Activated CD4-positive, alpha-beta memory T cell treated with anti-CD3 and anti-CD28 coated beads for 36 hours (primary cell): ENCODE data around the gene TTBK1. TPM values are rescaled to one million over a fixed set of nuclear protein-coding genes. Genes with fewer than 3 reads are reported as not detected.

Experiments used
- CTCF ChIA-PET: fragments of 350-600 bp; sonication (Branson Sonifier 250); formaldehyde crosslinking; loops from one replicate; lab custom pipeline; 2021; ENCODE audit warnings: antibody characterized with exemption, inconsistent platforms; lab: Charles Lee
- POLR2A ChIA-PET: fragments of 350-600 bp; sonication (Branson Sonifier 250); formaldehyde crosslinking; loops from one replicate; lab custom pipeline; 2021; ENCODE audit warnings: antibody characterized with exemption; lab: Charles Lee
- DNase-seq: peaks from one replicate; pipeline ENCODE4 v3.0.0-alpha.2; 2020
- H3K27ac Mint-ChIP-seq: one replicate; pipeline ENCODE4 v1.8.0; 2021; ENCODE audit warnings: mixed read lengths
- H3K27me3 Mint-ChIP-seq: one replicate; pipeline ENCODE4 v1.8.0; 2021; ENCODE audit warnings: mixed read lengths
- H3K36me3 Mint-ChIP-seq: one replicate; pipeline ENCODE4 v1.8.0; 2021; ENCODE audit warnings: mixed read lengths
- H3K4me1 Mint-ChIP-seq: one replicate; pipeline ENCODE4 v1.8.0; 2021; ENCODE audit warnings: low read depth, mixed read lengths
- H3K4me3 Mint-ChIP-seq: one replicate; pipeline ENCODE4 v1.8.0; 2021; ENCODE audit warnings: mild to moderate bottlenecking, mixed read lengths
- H3K9me3 Mint-ChIP-seq: one replicate; pipeline ENCODE4 v1.8.0; 2021; ENCODE audit warnings: mixed read lengths
- intact Hi-C: fragments of 100-400 bp; cut with micrococcal nuclease; formaldehyde crosslinking; loops from one replicate; pipeline ENCODE4 v1.15.1; 2023
- total RNA-seq, 2 experiments: library from RNA; stranded (reverse); gene quantifications; one replicate each; pipeline ENCODE4 v1.2.3, GENCODE V29; 2021

TTBK1 gene
- total RNA-seq, 2 experiments from 2014 or later = 0.31 to 0.34 TPM

DNA sequence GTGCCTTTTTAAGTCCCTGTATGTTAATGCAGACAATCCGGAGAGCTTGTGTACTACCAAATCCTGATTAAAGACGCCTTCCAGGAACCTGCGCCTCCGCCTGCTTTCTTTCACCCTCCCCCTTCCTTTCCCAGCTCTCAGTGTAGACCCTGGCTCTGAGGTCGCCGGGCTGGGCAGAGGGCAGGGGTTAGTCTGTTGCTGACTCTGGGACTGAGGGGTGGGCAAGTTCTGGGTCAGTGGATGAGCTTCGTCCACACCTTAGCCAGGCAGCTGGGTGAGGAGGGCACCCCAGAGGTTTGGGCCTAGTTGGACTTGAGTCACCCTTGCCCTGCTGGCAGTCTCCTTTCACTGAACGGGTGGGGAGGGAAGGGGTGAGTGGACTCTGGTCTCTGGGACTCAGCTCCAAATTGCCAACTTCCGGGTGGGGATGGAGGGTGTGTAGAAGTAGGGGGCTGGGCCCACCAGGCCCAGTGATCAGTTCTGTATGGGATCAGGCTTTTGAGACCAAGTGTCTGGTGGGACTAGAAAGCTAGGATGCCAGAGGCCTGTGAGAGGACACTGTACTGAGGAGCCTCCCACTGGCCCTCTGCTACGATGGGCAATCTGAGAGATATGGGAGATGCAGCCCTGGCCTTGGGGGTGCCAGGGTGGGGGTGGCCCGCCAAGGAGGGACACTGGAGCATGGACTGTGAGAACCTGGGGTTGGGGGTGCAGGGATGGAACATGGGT, 33.5 kb downstream of the TTBK1 start:
- no peak overlapping the region for H3K4me3 Mint-ChIP-seq
- POLR2A ChIA-PET = no interaction called here
- peaks cover 24% of the 10 kb centered on the region for H3K27me3 Mint-ChIP-seq

GRCh38 chr6:43277306-43277642, 34.0 kb downstream of the TTBK1 start:
- Mint-ChIP-seq H3K27me3 (peaks cover 26% of the 10 kb centered on the region), H3K27ac (no peak overlapping the region), H3K9me3 (no peaks in the 10 kb centered on the region), H3K36me3 (no peaks in the 10 kb centered on the region), H3K4me1 (peaks cover 11% of the 10 kb centered on the region), H3K4me3 (no peak overlapping the region)
- no peak for DNase-seq
- intact Hi-C loops = no loop called here
- CTCF ChIA-PET = no interaction called here
- POLR2A ChIA-PET = no interaction called here

More for the DNA sequence above, 33.5 kb downstream of the TTBK1 start:
- CTCF ChIA-PET = interaction anchor here (1.2 kb wide), 1 partner anchor 16 kb away, joined by 4 read pairs; no protein-coding TSS in a partner anchor
- Mint-ChIP-seq H3K36me3 (no peaks in the 10 kb centered on the region), H3K4me1 (peaks cover 11% of the 10 kb centered on the region), H3K9me3 (no peaks in the 10 kb centered on the region), H3K27ac (no peak overlapping the region)
- intact Hi-C loops = no loop called here
- DNase-seq = no peak

DNA sequence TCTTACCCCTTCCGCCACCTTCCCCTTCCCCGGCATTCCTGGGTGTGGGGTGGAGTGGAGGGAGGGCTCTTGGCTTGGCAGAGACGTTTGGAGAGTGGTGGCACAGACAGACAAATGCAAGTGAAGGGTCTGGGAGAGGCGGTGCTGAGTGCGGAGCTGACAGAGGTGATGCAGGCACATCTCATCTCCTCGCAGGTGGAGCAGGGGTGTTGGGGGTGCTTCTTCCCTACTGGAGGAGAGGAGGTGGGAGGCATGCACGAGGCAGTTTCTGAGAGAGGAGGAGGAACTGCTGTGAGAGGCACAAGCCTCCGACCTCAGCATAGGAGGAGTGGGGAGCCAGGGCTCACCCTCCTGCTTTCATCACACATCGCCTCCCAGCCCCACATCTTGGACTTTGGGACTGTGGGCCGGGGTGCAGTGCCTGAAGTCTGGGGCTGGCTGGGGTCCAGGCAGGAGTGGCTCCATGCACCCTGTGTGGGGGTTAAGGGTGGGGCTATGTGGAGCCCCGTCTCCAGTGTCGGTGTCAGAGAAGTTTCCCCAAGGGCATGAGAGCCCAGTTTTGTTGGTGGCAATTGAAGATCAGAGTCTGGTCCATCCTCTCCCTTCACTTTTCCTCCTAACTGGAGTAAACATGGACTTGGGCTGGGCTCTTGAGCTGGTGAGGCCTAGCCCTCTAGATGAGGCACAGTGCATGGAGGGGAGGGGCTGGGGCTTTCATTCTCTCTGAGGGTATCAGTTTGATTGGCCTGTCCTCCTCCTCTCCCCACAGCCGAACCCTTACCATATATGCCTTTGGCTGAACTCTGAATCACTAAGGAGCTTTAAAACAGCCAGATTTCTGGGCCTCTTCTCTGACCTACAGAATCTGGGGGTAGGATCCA, 34.6 kb downstream of the TTBK1 start:
- Mint-ChIP-seq H3K27ac (no peak overlapping the region), H3K36me3 (no peaks in the 10 kb centered on the region), H3K4me1 (peaks cover 11% of the 10 kb centered on the region), H3K9me3 (no peaks in the 10 kb centered on the region), H3K4me3 (no peak overlapping the region), H3K27me3 (peaks cover 30% of the 10 kb centered on the region)
- DNase-seq = no peak
- POLR2A ChIA-PET = no interaction called here
- CTCF ChIA-PET = interaction anchor here (1.3 kb wide), 1 partner anchor 49 kb away, joined by 3 read pairs; the partner anchor contains the start of gene DNPH1
- intact Hi-C loops = no loop called here

DNA sequence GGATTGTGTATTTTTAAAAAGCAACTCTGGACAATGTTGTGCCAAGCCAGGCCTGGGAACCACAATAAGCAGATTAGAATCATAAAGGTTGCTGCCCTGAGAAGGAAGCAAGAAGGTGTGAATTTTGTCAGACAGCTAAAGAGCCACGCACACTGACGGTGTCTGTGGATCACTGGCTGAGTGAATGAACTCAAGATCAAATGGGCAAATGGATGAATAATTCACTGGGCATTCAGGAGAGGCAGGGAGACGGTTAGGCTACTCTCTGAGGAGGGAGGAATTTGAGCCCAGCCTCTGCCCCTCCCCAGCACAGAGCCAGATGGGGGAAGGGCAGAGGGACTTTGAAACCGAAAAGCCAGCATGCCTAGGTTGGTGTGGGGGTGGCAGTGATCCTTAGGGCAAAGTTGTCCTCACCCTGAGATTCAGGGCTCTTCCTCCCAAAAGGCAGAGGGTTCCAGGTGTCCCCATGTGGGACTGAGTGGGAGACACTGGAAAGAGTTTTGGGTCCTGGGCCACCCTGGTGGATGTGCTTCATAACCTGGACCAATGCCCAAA, 35.3 kb downstream of the TTBK1 start:
- ChIA-PET CTCF (interaction anchor here (1.3 kb wide), 1 partner anchor 50 kb away, joined by 3 read pairs; the partner anchor contains the start of gene DNPH1), POLR2A (no interaction called here)
- H3K4me3 Mint-ChIP-seq = no peak overlapping the region
- no peak overlapping the region for H3K27ac Mint-ChIP-seq
- intact Hi-C loops = no loop called here
- peaks cover 30% of the 10 kb centered on the region for H3K27me3 Mint-ChIP-seq
- no peak for DNase-seq
- H3K9me3 Mint-ChIP-seq = no peaks in the 10 kb centered on the region
- no peaks in the 10 kb centered on the region for H3K36me3 Mint-ChIP-seq
- peaks cover 11% of the 10 kb centered on the region for H3K4me1 Mint-ChIP-seq

DNA sequence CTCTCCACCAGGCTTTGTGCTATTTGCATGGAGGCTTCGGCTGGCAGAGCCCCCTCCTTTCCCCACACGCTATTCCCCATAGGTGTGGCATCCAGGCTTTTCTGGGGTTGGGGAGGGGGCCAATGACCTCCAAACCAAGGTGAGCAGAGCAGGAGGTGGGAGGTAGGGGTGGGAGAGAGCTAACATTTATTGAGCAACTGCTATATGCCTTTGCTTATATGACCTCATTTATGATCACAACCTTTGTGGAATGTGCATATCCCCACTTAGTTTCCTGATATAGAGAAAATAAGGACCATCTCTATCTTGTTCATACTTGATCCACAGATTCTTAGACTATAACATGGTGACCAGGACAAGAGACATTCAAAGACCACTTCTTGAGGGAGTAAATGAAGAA, 37.0 kb downstream of the TTBK1 start:
- H3K4me3 Mint-ChIP-seq = no peak overlapping the region
- intact Hi-C loops = no loop called here
- no peaks in the 10 kb centered on the region for H3K36me3 Mint-ChIP-seq
- no peak for DNase-seq
- peaks cover 29% of the 10 kb centered on the region for H3K27me3 Mint-ChIP-seq
- no peaks in the 10 kb centered on the region for H3K9me3 Mint-ChIP-seq
- no peak overlapping the region for H3K27ac Mint-ChIP-seq
- POLR2A ChIA-PET = no interaction called here
- CTCF ChIA-PET = no interaction called here
- peaks cover 9% of the 10 kb centered on the region for H3K4me1 Mint-ChIP-seq

GRCh38 chr6:43282060-43282459, 38.8 kb downstream of the TTBK1 start:
- Mint-ChIP-seq H3K27ac (no peak overlapping the region), H3K4me3 (no peak overlapping the region), H3K27me3 (peaks cover 30% of the 10 kb centered on the region), H3K9me3 (no peaks in the 10 kb centered on the region), H3K4me1 (no peaks in the 10 kb centered on the region), H3K36me3 (no peaks in the 10 kb centered on the region)
- POLR2A ChIA-PET = no interaction called here
- DNase-seq = no peak
- CTCF ChIA-PET = interaction anchor here (1.0 kb wide), 1 partner anchor 27 kb away, joined by 3 read pairs; the partner anchor contains the start of gene CRIP3
- intact Hi-C loops = no loop called here

GRCh38 chr6:43282636-43283513, 39.6 kb downstream of the TTBK1 start:
- Mint-ChIP-seq H3K36me3 (no peaks in the 10 kb centered on the region), H3K4me1 (no peaks in the 10 kb centered on the region), H3K27ac (no peak overlapping the region), H3K9me3 (no peaks in the 10 kb centered on the region), H3K4me3 (no peak overlapping the region), H3K27me3 (peaks cover 27% of the 10 kb centered on the region)
- ChIA-PET CTCF (interaction anchor here (1.0 kb wide), 1 partner anchor 26 kb away, joined by 3 read pairs; the partner anchor contains the start of gene CRIP3), POLR2A (no interaction called here)
- intact Hi-C loops = no loop called here
- DNase-seq = no peak

DNA sequence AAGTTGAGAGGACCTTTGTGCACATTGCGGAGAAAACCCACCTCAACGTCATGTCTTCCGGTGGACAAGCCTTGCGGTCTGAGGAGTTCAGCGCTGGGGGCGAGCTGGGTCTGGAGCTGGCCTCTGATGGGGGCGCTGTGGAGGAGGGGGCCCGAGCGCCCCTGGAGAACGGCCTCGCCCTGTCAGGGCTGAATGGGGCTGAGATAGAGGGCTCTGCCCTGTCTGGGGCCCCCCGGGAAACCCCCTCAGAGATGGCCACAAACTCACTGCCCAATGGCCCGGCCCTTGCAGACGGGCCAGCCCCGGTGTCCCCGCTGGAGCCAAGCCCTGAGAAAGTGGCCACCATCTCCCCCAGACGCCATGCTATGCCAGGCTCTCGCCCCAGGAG, 40.2 kb downstream of the TTBK1 start:
- no peaks in the 10 kb centered on the region for H3K9me3 Mint-ChIP-seq
- peaks cover 25% of the 10 kb centered on the region for H3K27me3 Mint-ChIP-seq
- no peaks in the 10 kb centered on the region for H3K36me3 Mint-ChIP-seq
- intact Hi-C loops = no loop called here
- ChIA-PET POLR2A (no interaction called here), CTCF (no interaction called here)
- H3K4me1 Mint-ChIP-seq = no peaks in the 10 kb centered on the region
- no peak for DNase-seq
- no peak overlapping the region for H3K4me3 Mint-ChIP-seq
- no peak overlapping the region for H3K27ac Mint-ChIP-seq

DNA sequence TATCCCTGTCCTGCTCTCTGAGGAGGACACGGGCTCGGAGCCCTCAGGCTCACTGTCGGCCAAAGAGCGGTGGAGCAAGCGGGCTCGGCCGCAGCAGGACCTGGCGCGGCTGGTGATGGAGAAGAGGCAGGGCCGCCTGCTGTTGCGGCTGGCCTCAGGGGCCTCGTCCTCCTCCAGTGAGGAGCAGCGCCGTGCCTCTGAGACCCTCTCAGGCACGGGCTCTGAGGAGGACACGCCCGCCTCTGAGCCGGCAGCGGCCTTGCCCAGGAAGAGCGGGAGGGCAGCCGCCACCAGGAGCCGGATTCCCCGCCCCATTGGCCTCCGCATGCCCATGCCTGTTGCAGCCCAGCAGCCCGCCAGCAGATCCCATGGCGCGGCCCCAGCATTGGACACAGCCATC, 40.6 kb downstream of the TTBK1 start:
- POLR2A ChIA-PET = no interaction called here
- Mint-ChIP-seq H3K36me3 (no peaks in the 10 kb centered on the region), H3K27me3 (peaks cover 25% of the 10 kb centered on the region), H3K4me1 (no peaks in the 10 kb centered on the region), H3K9me3 (no peaks in the 10 kb centered on the region), H3K4me3 (no peak overlapping the region), H3K27ac (no peak overlapping the region)
- CTCF ChIA-PET = no interaction called here
- DNase-seq = no peak
- intact Hi-C loops = no loop called here

- H3K36me3 Mint-ChIP-seq = no peaks in the 10 kb centered on the region
- ChIA-PET CTCF (no interaction called here), POLR2A (no interaction called here)
- H3K9me3 Mint-ChIP-seq = no peaks in the 10 kb centered on the region
- no peak for DNase-seq
- intact Hi-C loops = no loop called here
- H3K27me3 Mint-ChIP-seq = peaks cover 25% of the 10 kb centered on the region
- no peak overlapping the region for H3K27ac Mint-ChIP-seq
- no peak overlapping the region for H3K4me3 Mint-ChIP-seq
- H3K4me1 Mint-ChIP-seq = no peaks in the 10 kb centered on the region
Observed at GRCh38 chr6:43284991-43285781, 41.9 kb downstream of the TTBK1 start.

DNA sequence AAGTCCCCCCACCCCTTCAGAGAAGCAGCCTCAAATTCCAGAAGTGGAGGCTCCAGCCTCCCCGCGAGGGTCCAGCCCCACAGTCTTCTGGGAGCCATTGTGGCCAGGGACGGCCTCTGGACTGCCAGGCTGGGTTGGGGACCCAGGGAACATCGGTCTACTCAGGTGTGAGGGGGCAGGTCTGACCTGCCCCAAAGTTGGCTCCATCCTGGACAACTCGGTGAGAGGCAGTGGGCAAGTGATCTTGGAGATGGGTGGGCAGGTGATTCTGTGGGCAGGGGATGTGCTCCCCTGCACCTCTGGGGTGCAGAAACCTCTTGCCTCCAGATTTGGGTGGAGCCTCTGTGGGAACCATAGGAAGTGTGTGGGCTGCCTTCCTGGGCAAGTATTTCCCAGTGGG, 42.6 kb downstream of the TTBK1 start:
- Mint-ChIP-seq H3K4me1 (no peaks in the 10 kb centered on the region), H3K27ac (no peak overlapping the region), H3K4me3 (no peak overlapping the region), H3K36me3 (no peaks in the 10 kb centered on the region), H3K27me3 (peaks cover 25% of the 10 kb centered on the region), H3K9me3 (no peaks in the 10 kb centered on the region)
- DNase-seq = no peak
- intact Hi-C loops = no loop called here
- POLR2A ChIA-PET = no interaction called here
- CTCF ChIA-PET = interaction anchor here (1.3 kb wide), 1 partner anchor 221 kb away, joined by 3 read pairs; no protein-coding TSS in a partner anchor
